Peyer's patch (tissue), 4 donors: ENCODE results near the gene ZNF778. TPM values are rescaled to one million over a fixed set of nuclear protein-coding genes. Genes with fewer than 3 reads are reported as not detected.

ENCODE experiments used
- DNase-seq, 3 donors: peaks; one replicate each; pipeline ENCODE4 v3.0.0-alpha.2; 2017 to 2019
- H3K27ac ChIP-seq, 4 donors: fragments of 200-600 bp; sonication (generic); one replicate each; pipeline ENCODE4 v1.5.1; 2016 to 2019
- H3K27me3 ChIP-seq, 2 donors: fragments of 200-600 bp; sonication (generic); one replicate each; pipeline ENCODE4 v1.5.1; 2019
- H3K36me3 ChIP-seq, 3 donors: fragments of 200-600 bp; sonication (generic); one replicate each; pipeline ENCODE4 v1.5.1; 2016 to 2019
- H3K4me1 ChIP-seq, 4 donors: fragments of 200-600 bp; sonication (generic); one replicate each; pipeline ENCODE4 v1.5.1; 2016 to 2019
- H3K4me3 ChIP-seq, 4 donors: fragments of 200-600 bp; sonication (generic); 1 replicate in 3 of 4; 2 replicates in 1 of 4; pipeline ENCODE4 v1.5.1; 2016 to 2019; ENCODE audit warnings: mild to moderate bottlenecking in 1 of 4
- H3K9me3 ChIP-seq, 4 donors: fragments of 200-600 bp; sonication (generic); one replicate each; pipeline ENCODE4 v1.5.1; 2016 to 2019; ENCODE audit warnings: mild to moderate bottlenecking in 1 of 4
- CTCF ChIP-seq, 6 experiments: fragments of 450-650 bp in 4 of 6; fragments of 200-600 bp in 2 of 6; sonication (generic) in 1 of 6; IDR thresholded peaks; one replicate each; pipeline ENCODE4 v1.5.1; 2017 to 2019; ENCODE audit warnings: antibody characterized with exemption in 6 of 6, mild to moderate bottlenecking in 3 of 6, moderate library complexity in 1 of 6
- POLR2A ChIP-seq, 2 donors: fragments of 450-650 bp; IDR thresholded peaks; one replicate each; pipeline ENCODE4 v1.5.1; 2017; ENCODE audit warnings: antibody characterized with exemption in 2 of 2, mild to moderate bottlenecking in 2 of 2, moderate library complexity in 2 of 2
- total RNA-seq, 4 donors: library from RNA; depleted of rRNA; stranded (reverse); fragments of >200 nt; gene quantifications; one replicate each; pipeline ENCODE4 v1.1.0, GENCODE V29; 2016

The ZNF778 gene
- 10 to 100 TPM in 2 of 4 donors, 1 to 10 TPM in 2; 4.1 to 16.9 (median 10.7) TPM for total RNA-seq

GRCh38 chr16:89217388-89218191 lies at the start of gene ZNF778:
ZNF778 (plus strand) TSS chr16:89217703; CDS start chr16:89221128, 3,425 bp downstream.
- Histone ChIP-seq H3K27me3 (no peaks in the 10 kb centered on the region), H3K4me3 (peak within 1 kb of the TSS; percentile 79 to 99 (median 86)), H3K27ac (peak within 1 kb of the TSS; percentile 93 to 98 (median 96)), H3K36me3 (peaks cover 0 to 14% (median 0%) of the 10 kb centered on the region in 3 donors), H3K9me3 (no peaks in the 10 kb centered on the region), H3K4me1 (peaks cover 0 to 17% (median 2%) of the 10 kb centered on the region in 4 donors)
- TF ChIP-seq CTCF (IDR thresholded peaks at IDR 0.05) (peak in 3 of 6 experiments; percentile 11 to 33 (median 33)), POLR2A (IDR thresholded peaks at IDR 0.05) (peak; percentile 76 to 81)
- DNase-seq, result peak; percentile 83 to 93 (median 90)

GRCh38 chr16:89168381-89169189 lies 48.9 kb upstream of the ZNF778 start:
- Histone ChIP-seq H3K27me3 (no peaks in the 10 kb centered on the region), H3K4me3 (no peak overlapping the region), H3K4me1 (peaks cover 5 to 31% (median 21%) of the 10 kb centered on the region in 4 donors), H3K9me3 (no peaks in the 10 kb centered on the region), H3K36me3 (no peaks in the 10 kb centered on the region), H3K27ac (no peak overlapping the region)
- TF ChIP-seq CTCF (IDR thresholded peaks at IDR 0.05), result peak in 2 of 6 experiments; percentile 21 to 29
- TF ChIP-seq POLR2A (IDR thresholded peaks at IDR 0.05), result no peak
- DNase-seq, result no peak

GRCh38 chr16:89169778-89170177 lies 47.7 kb upstream of the ZNF778 start:
- TF ChIP-seq CTCF (IDR thresholded peaks at IDR 0.05) (no peak), POLR2A (IDR thresholded peaks at IDR 0.05) (no peak)
- Histone ChIP-seq H3K27ac (no peak overlapping the region), H3K9me3 (no peaks in the 10 kb centered on the region), H3K4me3 (no peak overlapping the region), H3K27me3 (no peaks in the 10 kb centered on the region), H3K4me1 (peaks cover 5 to 31% (median 21%) of the 10 kb centered on the region in 4 donors), H3K36me3 (no peaks in the 10 kb centered on the region)
- no peak for DNase-seq

GRCh38 chr16:89170346-89171215 lies 46.9 kb upstream of the ZNF778 start:
- TF ChIP-seq POLR2A (IDR thresholded peaks at IDR 0.05), result no peak
- TF ChIP-seq CTCF (IDR thresholded peaks at IDR 0.05), result no peak
- H3K27me3 ChIP-seq, result no peaks in the 10 kb centered on the region
- no peaks in the 10 kb centered on the region for H3K36me3 ChIP-seq
- DNase-seq, result peak; percentile 40 to 77 (median 77)
- peaks cover 5 to 31% (median 21%) of the 10 kb centered on the region in 4 donors for H3K4me1 ChIP-seq
- H3K9me3 ChIP-seq, result no peaks in the 10 kb centered on the region
- peak overlapping the region in 1 of 4 donors; percentile 12 for H3K27ac ChIP-seq
- H3K4me3 ChIP-seq, result peak overlapping the region; percentile 13 to 43 (median 34)
